KMS-11 (cell line): ENCODE data around the gene SLC25A42.

Experiments
- H2AFZ ChIP-seq: fragments of 200-600 bp; sonication (generic); 2 replicates; pipeline ENCODE4 v1.6.1; 2016; ENCODE audit warnings: antibody characterized with exemption, mixed run types, low read depth
- H3K27ac ChIP-seq: fragments of 200-600 bp; sonication (generic); 2 replicates; pipeline ENCODE4 v1.6.1; 2016; ENCODE audit warnings: mild to moderate bottlenecking, mixed run types
- H3K27me3 ChIP-seq: fragments of 200-600 bp; sonication (generic); 2 replicates; pipeline ENCODE4 v1.6.1; 2017; ENCODE audit warnings: mild to moderate bottlenecking, low read depth, mixed run types, moderate library complexity; ENCODE audit not compliant: insufficient read depth
- H3K36me3 ChIP-seq: fragments of 200-600 bp; sonication (generic); 2 replicates; pipeline ENCODE4 v1.6.1; 2017; ENCODE audit warnings: mild to moderate bottlenecking, mixed run types; ENCODE audit not compliant: insufficient read depth
- H3K4me1 ChIP-seq: fragments of 200-600 bp; sonication (generic); 2 replicates; pipeline ENCODE4 v1.6.1; 2016; ENCODE audit warnings: mild to moderate bottlenecking, low read depth, mixed run types; ENCODE audit not compliant: poor library complexity, severe bottlenecking
- H3K4me2 ChIP-seq: fragments of 200-600 bp; sonication (generic); 2 replicates; pipeline ENCODE4 v1.7.0; 2016; ENCODE audit warnings: mild to moderate bottlenecking, mixed run types
- H3K4me3 ChIP-seq: fragments of 200-600 bp; sonication (generic); IDR thresholded peaks from 2 replicates; pipeline ENCODE4 v1.6.1; 2017; ENCODE audit warnings: low read depth, low read length, mixed read lengths; ENCODE audit not compliant: insufficient read depth
- H3K79me2 ChIP-seq: fragments of 200-600 bp; sonication (generic); 2 replicates; pipeline ENCODE4 v1.6.1; 2016; ENCODE audit warnings: low read depth, mixed run types; ENCODE audit not compliant: insufficient read depth
- H3K9ac ChIP-seq: fragments of 200-600 bp; sonication (generic); 2 replicates; pipeline ENCODE4 v1.6.1; 2016; ENCODE audit warnings: mild to moderate bottlenecking, mixed run types
- H4K20me1 ChIP-seq: fragments of 200-600 bp; sonication (generic); 2 replicates; pipeline ENCODE4 v1.6.1; 2016; ENCODE audit warnings: mild to moderate bottlenecking, mixed run types; ENCODE audit not compliant: insufficient read depth
- TF ChIP-seq, protein P1 (sequence below): fragments of 200-600 bp; sonication (generic); conservative IDR thresholded peaks from 2 replicates; pipeline ENCODE4 v1.6.1; 2017; ENCODE audit warnings: low read depth, mild to moderate bottlenecking, antibody characterized with exemption, low read length, moderate library complexity, mixed read lengths

SLC25A42 gene

DNA sequence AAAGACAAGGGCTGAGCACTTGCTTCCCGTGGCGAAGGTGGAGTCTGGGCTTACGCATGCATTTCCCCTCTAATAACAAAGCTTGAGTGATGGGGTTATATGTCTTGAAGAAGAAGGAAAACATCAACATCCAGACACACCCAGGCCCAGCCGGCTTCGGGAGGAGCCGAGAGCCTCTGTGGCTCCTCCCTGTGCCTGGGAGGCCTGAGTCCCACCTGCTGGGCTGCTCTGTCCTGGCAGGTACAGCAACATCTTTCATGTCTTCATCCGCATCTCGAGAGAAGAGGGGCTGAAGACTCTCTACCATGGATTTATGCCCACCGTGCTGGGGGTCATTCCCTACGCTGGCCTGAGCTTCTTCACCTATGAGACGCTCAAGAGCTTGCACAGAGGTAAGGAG lies 43.9 kb downstream of the SLC25A42 start:
- H2AFZ ChIP-seq: no peak overlapping the region
- no peaks in the 10 kb centered on the region for H3K27me3 ChIP-seq
- no peaks in the 10 kb centered on the region for H3K79me2 ChIP-seq
- H3K4me2 ChIP-seq: no peak overlapping the region
- TF ChIP-seq, protein P1, sequence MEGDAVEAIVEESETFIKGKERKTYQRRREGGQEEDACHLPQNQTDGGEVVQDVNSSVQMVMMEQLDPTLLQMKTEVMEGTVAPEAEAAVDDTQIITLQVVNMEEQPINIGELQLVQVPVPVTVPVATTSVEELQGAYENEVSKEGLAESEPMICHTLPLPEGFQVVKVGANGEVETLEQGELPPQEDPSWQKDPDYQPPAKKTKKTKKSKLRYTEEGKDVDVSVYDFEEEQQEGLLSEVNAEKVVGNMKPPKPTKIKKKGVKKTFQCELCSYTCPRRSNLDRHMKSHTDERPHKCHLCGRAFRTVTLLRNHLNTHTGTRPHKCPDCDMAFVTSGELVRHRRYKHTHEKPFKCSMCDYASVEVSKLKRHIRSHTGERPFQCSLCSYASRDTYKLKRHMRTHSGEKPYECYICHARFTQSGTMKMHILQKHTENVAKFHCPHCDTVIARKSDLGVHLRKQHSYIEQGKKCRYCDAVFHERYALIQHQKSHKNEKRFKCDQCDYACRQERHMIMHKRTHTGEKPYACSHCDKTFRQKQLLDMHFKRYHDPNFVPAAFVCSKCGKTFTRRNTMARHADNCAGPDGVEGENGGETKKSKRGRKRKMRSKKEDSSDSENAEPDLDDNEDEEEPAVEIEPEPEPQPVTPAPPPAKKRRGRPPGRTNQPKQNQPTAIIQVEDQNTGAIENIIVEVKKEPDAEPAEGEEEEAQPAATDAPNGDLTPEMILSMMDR: no peak
- H3K4me1 ChIP-seq: no peaks in the 10 kb centered on the region
- H4K20me1 ChIP-seq: no peaks in the 10 kb centered on the region
- no peak overlapping the region for H3K9ac ChIP-seq
- no peak overlapping the region for H3K4me3 ChIP-seq
- H3K27ac ChIP-seq: no peak overlapping the region
- H3K36me3 ChIP-seq: no peaks in the 10 kb centered on the region

DNA sequence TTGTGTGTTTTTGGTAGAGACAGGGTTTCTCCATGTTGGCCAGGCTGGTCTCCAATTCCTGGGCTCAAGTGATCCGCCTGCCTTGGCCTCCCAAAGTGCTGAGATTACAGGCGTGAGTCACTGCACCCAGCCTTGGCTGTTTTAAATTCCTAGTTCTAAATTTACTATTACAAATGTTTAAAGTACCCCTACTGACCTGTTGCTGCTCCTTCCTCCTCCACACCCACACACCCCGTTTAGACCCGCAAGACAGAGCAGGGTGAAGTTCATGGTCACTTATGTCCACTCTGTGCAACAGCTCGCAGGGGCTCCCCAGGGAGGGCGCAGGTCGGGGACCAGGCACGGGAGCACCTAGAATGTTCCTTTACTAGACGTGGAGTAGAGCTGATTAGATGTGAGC lies 45.8 kb downstream of the SLC25A42 start:
- Histone ChIP-seq H4K20me1 (no peaks in the 10 kb centered on the region), H3K36me3 (no peaks in the 10 kb centered on the region), H3K79me2 (no peaks in the 10 kb centered on the region), H3K27ac (no peak overlapping the region), H3K4me1 (no peaks in the 10 kb centered on the region), H3K4me3 (no peak overlapping the region), H3K4me2 (no peak overlapping the region), H3K27me3 (no peaks in the 10 kb centered on the region), H3K9ac (no peak overlapping the region), H2AFZ (no peak overlapping the region)
- TF ChIP-seq, protein P1: no peak

DNA sequence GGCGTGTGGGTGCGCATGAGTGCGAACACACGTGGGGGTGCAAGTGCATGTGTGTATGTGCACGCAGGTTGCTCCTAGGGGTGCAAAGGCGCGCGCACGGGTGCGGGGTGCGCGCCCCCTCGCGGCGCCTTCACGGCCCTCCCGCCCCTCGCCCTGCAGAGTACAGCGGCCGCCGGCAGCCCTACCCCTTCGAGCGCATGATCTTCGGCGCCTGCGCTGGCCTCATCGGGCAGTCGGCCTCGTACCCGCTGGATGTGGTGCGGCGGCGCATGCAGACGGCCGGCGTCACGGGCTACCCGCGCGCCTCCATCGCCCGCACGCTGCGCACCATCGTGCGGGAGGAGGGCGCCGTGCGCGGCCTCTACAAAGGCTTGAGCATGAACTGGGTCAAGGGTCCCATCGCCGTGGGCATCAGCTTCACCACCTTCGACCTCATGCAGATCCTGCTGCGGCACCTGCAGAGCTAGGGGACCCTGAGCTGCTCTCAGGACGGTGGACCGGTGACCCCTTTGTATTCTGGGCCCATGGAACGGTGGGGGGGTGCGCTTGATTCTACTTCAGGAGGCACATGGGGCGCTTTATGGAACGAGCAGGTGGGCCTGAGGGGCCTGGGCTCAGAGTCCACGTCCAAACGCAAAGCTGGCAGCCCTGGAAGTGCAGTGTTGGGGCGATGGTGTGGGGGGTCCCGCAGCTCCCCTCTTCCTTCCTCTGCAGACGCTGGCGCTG lies 46.8 kb downstream of the SLC25A42 start:
- TF ChIP-seq, protein P1: no peak
- Histone ChIP-seq H3K9ac (no peak overlapping the region), H3K27me3 (no peaks in the 10 kb centered on the region), H4K20me1 (no peaks in the 10 kb centered on the region), H3K36me3 (no peaks in the 10 kb centered on the region), H3K27ac (no peak overlapping the region), H3K4me1 (no peaks in the 10 kb centered on the region), H3K4me2 (no peak overlapping the region), H3K79me2 (no peaks in the 10 kb centered on the region), H3K4me3 (no peak overlapping the region), H2AFZ (no peak overlapping the region)

DNA sequence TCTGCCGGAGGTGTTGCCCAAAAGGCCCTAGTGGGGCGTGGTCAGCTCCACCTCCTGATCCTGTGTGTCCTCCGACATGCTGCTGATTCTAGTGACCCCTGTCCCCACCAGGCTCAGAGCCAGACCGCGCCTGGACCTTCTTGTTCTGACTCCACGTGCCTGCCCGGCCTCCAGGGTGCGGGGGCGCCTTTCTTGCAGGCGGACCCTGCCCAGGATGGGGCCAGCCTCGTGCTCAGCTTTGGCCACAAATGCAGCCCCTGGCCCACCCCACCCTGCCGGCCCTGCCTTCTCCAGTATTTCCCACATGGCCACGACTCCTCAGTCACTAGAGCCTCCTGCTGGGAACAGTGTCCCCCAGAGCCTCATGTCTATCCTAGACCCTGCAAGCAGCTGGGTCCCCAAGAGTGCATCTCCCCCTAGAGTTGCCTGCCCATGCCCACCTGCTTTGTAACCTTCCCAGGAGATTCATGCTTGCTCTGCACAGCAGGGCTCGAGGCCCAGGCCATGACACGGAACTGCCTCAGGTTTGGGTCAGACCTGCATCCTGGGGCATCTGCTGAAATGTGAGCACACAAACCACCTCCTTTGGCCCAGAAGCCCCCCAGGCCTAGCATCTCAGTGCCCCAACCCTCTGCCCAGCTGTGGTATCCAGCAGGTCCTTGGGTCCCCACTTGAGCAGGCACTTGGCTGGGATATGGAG lies 47.5 kb downstream of the SLC25A42 start:
- no peaks in the 10 kb centered on the region for H3K36me3 ChIP-seq
- TF ChIP-seq, protein P1: no peak
- H3K9ac ChIP-seq: no peak overlapping the region
- no peaks in the 10 kb centered on the region for H3K4me1 ChIP-seq
- no peaks in the 10 kb centered on the region for H3K27me3 ChIP-seq
- H4K20me1 ChIP-seq: no peaks in the 10 kb centered on the region
- no peak overlapping the region for H3K4me3 ChIP-seq
- H3K4me2 ChIP-seq: no peak overlapping the region
- H2AFZ ChIP-seq: no peak overlapping the region
- H3K27ac ChIP-seq: no peak overlapping the region
- H3K79me2 ChIP-seq: no peaks in the 10 kb centered on the region
